ENCODE data around the gene NUP93. TPM values are rescaled to one million over a fixed set of nuclear protein-coding genes. Genes with fewer than 3 reads are reported as not detected.

The NUP93 gene
- total RNA-seq, 1 donor = 60.9 TPM

GRCh38 chr16:56888806-56889205 is 158.9 kb downstream of the NUP93 start:
- no peak for TF ChIP-seq CTCF (IDR thresholded peaks at IDR 0.05; ENCODE audit: insufficient read depth, low read depth, low read length)
- no peak overlapping the region for H3K4me3 ChIP-seq (ENCODE audit: low read depth, low read length)
- no peak for DNase-seq (ENCODE audit: low read depth)

GRCh38 chr16:56889206-56889605 is 159.3 kb downstream of the NUP93 start:
- TF ChIP-seq CTCF (IDR thresholded peaks at IDR 0.05; ENCODE audit: insufficient read depth, low read depth, low read length) = no peak
- no peak for DNase-seq (ENCODE audit: low read depth)
- no peak overlapping the region for H3K4me3 ChIP-seq (ENCODE audit: low read depth, low read length)

GRCh38 chr16:56891685-56892084 is 161.8 kb downstream of the NUP93 start:
- no peak for DNase-seq (ENCODE audit: low read depth)
- TF ChIP-seq CTCF (IDR thresholded peaks at IDR 0.05; ENCODE audit: insufficient read depth, low read depth, low read length) = no peak
- no peak overlapping the region for H3K4me3 ChIP-seq (ENCODE audit: low read depth, low read length)

GRCh38 chr16:56892705-56893104 is 162.8 kb downstream of the NUP93 start:
- no peak for TF ChIP-seq CTCF (IDR thresholded peaks at IDR 0.05; ENCODE audit: insufficient read depth, low read depth, low read length)
- H3K4me3 ChIP-seq (ENCODE audit: low read depth, low read length) = no peak overlapping the region
- no peak for DNase-seq (ENCODE audit: low read depth)

GRCh38 chr16:56894331-56894917 is 164.5 kb downstream of the NUP93 start:
- H3K4me3 ChIP-seq (ENCODE audit: low read depth, low read length) = no peak overlapping the region
- DNase-seq (ENCODE audit: low read depth) = no peak
- no peak for TF ChIP-seq CTCF (IDR thresholded peaks at IDR 0.05; ENCODE audit: insufficient read depth, low read depth, low read length)

GRCh38 chr16:56895813-56896212 is 165.9 kb downstream of the NUP93 start:
- no peak overlapping the region for H3K4me3 ChIP-seq (ENCODE audit: low read depth, low read length)
- no peak for DNase-seq (ENCODE audit: low read depth)

More at GRCh38 chr16:56895813-56896212, 165.9 kb downstream of the NUP93 start:
- TF ChIP-seq CTCF (IDR thresholded peaks at IDR 0.05; ENCODE audit: insufficient read depth, low read depth, low read length) = no peak
